Globus pallidus (tissue), 1 donor: ENCODE results near the gene KCNH5.

Experiments
- DNase-seq: peaks from one replicate; pipeline ENCODE4 v3.0.0-alpha.2; 2015; ENCODE audit warnings: low spot score

The KCNH5 gene

DNA sequence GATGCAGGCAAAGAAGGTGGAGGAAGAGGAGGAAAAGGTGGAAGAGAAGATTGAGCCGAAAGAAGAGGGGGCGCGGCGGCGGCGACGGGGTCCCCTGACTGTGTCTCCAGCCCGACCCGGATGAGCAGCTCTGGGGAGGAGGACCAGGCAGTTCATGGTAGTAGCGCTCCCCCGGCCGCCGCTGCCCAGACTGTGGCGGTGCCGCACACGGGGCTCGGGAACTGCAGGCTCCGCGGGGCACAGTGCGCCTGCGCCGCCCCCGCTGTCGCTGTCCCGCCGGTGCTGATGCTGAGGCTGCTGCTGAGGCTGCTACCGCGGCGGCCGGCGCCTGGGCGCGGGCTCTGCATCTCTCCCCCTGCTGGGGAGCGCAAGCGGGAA is at the start of gene KCNH5:
TSS of gene KCNH5 (minus strand) at position 225 of the 378 bp plus-strand sequence. CDS start 272 bp downstream, outside the sequence.
- peak; percentile 16 for DNase-seq

DNA sequence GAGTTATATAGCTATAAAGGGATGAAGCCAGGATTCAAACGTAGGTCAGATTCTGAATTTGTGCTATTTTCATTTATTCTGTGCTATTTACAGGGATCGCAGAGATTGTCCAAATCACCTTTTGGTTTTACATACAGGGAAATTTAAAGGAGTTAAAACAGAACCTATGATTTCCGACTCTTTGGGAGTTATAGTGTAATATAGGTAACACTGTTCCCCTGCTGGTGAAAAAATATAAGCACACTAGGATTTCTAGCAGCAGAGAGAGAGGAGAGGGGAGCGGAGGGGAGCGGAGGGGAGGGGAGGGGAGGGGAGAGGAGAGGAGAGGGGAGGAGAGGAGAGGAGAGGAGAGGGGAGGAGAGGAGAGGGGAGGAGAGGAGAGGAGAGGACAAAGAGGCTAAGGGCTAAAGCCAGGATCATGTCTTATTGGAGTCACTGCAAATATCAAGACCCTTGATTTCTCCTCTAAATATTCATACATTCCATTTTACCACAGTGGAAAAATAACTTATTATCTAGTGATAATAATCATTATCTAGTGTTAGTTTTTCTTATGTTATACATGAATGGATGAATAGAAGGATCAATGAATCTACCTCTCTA is 46.2 kb upstream of the KCNH5 start:
- no peak for DNase-seq

DNA sequence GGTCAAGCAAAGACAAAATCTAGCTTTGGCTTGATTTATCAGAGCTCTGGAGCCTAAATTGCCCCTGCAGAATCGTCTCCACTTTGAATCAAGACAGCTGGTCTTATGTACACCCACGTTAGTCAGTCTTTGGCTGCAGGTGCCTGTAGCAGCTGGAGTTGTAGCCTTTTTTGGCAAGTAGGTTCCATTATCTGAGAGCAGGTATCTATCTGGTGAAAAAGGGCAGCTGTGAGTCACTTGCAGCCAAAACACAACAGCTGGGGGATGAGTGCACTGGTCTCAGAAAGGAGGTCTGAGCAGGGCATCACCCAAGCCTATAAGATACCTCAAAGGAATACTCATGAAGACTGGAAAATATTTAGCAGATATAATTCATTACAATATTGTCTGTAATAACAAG is 43.6 kb upstream of the KCNH5 start:
- no peak for DNase-seq

GRCh38 chr14:63078569-63078968 is 33.3 kb upstream of the KCNH5 start:
- no peak for DNase-seq

- DNase-seq, result no peak
Observed at GRCh38 chr14:63076488-63076887, 31.2 kb upstream of the KCNH5 start.

- DNase-seq, result no peak
Observed at GRCh38 chr14:63055631-63056030, 10.4 kb upstream of the KCNH5 start.

DNA sequence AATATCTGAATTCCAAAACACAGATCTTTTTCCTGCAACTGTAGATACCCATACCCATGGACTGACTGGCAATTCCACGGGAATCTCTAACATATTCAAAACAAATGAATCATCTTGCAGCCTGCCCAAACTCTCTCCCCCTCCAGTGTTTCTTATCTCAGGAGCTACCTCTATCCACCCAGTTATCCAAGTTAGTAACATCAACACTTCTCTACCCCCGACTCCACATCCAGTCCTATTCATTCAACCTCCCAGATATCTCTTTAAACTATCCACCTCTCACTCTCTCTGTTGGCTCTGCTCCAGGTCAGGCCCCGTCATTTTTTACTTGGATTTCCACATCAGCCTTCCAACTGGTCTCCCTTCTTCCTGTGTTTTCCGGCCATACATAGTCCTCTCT is 6.7 kb upstream of the KCNH5 start:
- DNase-seq, result no peak

- DNase-seq, result no peak
Observed at GRCh38 chr14:63051301-63051700, 6.0 kb upstream of the KCNH5 start.

DNA sequence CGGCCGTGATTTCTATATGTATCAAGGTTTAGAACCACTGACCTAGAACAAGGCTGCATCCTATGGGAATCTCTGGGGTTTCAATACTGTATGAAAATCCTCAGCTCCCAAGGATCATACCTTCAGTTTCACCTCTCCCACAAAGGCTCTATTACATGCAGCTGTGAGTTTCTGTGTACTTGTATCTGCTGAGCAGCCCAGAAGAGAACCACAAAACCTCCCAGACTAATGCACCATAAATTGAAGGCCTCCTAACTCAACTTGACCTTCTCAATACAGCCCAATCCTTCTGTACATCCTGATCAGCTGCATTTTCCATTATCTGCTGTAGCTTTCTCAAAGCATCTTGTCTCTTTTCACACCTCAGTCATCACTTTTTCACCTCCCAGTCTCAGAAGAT is 5.4 kb upstream of the KCNH5 start:
- no peak for DNase-seq

- DNase-seq, result no peak
Observed at GRCh38 chr14:63046339-63047268, 1.3 kb upstream of the KCNH5 start.

- DNase-seq, result no peak
Observed at GRCh38 chr14:63045612-63046320, 508 bp upstream of the KCNH5 start.

DNA sequence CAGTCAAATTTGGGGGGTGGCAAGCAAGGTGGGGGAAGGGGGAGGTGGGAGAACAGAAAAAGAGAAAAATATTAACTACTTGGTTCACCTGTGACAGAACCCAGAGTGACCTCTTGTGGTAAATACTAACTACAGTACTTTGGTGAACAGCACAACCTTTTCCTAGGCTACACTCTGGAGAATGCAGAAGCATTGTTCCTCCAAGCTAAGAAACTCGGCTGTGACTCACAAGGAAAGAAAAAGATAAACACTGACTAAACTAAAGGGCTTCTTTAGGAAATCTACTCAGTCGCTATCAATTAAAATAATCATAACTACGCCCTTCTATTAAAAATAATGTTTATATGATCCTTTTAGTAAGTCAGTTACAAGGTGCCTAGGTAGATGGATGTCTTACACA is 5.4 kb downstream of the KCNH5 start:
- DNase-seq, result no peak

DNA sequence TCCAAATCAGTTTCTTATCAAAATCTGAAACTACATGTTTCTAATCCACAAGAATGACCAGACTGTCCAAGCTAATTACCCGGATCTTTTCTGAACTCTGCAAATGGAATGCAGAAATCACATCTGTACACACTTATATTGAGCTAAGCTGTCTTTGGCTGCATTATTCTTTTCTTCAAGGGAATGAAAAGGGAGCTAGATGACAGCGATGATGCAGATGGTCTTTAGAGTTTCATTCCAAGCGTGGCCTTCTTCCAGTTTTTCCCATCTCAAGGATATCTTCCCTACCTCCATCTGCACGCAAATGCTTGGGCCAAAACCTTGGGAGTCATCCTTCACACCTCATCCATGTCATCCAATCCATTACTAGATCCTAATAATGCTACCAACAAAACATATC is 12.6 kb downstream of the KCNH5 start:
- DNase-seq, result no peak

DNA sequence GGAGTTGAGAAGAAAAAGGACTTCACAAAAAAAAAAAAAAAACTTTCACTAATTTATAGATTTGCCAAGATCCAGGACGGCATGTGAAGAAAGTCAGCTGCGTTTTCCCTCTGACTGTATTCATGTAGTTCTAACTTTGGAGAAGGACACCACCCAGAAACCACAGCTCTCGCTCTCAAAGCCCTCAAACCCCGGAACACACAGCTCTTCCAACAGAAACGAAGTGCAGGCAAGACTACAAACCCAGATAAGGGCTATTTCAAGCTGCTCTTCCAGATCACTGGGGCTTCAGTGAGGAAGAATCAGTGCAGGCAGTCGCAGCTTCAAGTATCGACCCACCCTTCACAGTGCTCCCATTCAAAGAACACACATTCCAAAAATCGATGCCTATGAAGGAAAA is 13.2 kb downstream of the KCNH5 start:
- DNase-seq, result no peak

DNA sequence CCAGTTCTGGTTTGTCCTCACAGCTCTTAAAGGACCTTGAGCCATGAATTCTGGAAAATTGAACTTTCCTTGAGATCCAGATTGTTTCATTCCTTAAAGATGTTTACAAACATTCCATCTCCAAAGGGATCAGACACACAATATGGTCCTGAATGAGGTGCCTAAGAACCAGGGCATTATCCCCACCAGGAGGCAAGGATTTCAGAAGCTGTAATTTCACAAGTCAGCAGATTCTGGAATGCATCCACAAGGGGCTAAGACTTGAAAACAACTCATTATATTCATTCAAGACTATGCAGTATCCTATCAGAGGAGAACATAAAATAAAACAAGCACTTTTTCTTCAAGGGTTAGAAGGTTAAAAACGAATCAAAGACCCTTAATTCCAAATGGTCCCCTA is 15.1 kb downstream of the KCNH5 start:
- no peak for DNase-seq

DNA sequence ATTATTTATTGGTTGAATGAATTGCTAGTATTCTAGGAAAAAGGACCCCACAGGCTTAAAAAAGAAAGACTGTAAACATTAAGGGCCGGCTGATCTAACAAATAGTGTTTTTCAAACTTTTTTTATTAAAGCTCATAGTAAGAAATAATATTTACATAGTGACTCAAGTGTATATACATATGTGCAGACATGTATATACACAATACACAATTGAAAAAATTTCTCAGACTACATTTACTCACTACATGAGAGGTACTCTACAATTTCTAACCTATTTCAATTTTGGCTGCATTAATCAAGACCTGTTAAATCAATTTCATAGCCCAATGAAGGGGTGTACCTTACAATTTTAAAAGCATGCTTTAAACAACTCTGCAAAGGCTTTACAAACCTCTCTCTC is 17.5 kb downstream of the KCNH5 start:
- DNase-seq, result no peak

GRCh38 chr14:63026491-63026890 is 18.8 kb downstream of the KCNH5 start:
- DNase-seq, result no peak

GRCh38 chr14:63014621-63015020 is 30.6 kb downstream of the KCNH5 start:
- no peak for DNase-seq

- DNase-seq, result no peak
Observed at GRCh38 chr14:63012171-63012570, 33.1 kb downstream of the KCNH5 start.

DNA sequence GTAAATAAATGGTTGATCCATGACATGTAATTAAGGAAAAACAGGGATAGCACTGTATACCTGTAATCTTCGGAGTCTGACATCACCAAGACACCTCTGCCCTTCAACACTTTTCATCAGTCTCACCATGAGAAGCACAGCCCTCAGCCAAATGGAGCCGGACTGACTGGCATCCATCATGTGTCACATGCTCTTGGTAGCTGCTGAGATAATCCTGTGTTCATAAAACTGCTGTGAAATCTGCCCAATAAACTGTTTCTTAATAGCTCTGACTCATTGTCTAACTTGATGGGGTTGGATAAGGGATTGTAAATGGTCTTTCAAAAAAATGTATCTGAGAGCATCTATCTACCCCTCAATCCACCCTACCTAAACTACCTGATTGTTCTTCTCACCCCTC is 33.6 kb downstream of the KCNH5 start:
- no peak for DNase-seq

GRCh38 chr14:63009495-63009894 is 35.8 kb downstream of the KCNH5 start:
- DNase-seq, result no peak

DNA sequence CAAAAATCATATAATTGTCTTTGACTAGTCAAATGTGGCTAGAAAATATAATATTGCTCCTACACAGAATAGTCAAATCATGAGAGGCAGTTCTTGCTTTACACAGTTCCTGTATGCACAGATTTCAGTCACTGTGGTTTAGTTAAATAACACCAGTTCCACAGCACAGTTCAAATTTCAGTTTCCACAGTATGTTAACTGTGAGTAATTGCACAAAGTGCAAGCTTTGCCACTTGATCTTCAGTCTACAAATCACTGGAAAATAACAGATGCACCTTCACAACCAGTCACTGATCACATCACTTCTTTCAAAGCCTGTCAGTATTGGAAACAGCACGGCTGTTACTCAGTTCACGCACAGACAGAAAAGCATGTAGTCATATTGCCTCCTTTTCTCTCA is 38.7 kb downstream of the KCNH5 start:
- no peak for DNase-seq

DNA sequence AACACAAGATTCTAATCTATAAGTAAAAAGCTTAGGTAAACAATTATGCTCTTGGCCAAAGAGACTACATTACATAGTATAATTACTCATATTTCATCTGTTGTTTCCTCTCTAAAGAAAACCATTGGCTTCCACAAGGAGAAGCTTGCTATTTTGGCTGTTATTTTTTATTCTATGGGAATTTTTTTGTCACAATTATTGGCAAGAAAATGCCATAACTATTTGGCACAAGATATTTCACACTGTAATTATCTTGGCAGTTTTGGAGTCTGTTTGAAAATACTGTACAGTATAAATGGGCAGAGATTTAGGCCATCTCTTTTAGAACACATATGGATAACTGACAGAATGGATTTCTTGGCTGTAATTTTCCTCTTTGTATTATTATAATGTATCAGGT is 51.2 kb downstream of the KCNH5 start:
- DNase-seq, result no peak
